Posterior vena cava (tissue), 2 donors: Measurements from ENCODE around the gene IL20. TPM values are rescaled to one million over a fixed set of nuclear protein-coding genes. Genes with fewer than 3 reads are reported as not detected.

Experiments used
- DNase-seq: peaks from one replicate; pipeline ENCODE4 v3.0.0-alpha.2; 2020; ENCODE audit warnings: low spot score
- intact Hi-C, 2 donors: fragments of 100-400 bp; cut with DNase I; formaldehyde crosslinking; loops; one replicate each; pipeline versions ENCODE4 v1.14.1 to v1.14.2; 2022 to 2023
- total RNA-seq, 2 donors: library from RNA; stranded (reverse); fragmentation: NEBNext Ultra II Directional; extraction: Animal tissue kit (Norgen Biotek cat#: 25700); gene quantifications; one replicate each; pipeline ENCODE4 v1.2.1, GENCODE V29; 2021
- donor health status: DM: yes; HTN: yes; CAD: no.
- donor health status: DM: yes; HTN: yes; CAD: no.

Gene IL20
- total RNA-seq, 2 donors from 2014 or later = not detected

DNA sequence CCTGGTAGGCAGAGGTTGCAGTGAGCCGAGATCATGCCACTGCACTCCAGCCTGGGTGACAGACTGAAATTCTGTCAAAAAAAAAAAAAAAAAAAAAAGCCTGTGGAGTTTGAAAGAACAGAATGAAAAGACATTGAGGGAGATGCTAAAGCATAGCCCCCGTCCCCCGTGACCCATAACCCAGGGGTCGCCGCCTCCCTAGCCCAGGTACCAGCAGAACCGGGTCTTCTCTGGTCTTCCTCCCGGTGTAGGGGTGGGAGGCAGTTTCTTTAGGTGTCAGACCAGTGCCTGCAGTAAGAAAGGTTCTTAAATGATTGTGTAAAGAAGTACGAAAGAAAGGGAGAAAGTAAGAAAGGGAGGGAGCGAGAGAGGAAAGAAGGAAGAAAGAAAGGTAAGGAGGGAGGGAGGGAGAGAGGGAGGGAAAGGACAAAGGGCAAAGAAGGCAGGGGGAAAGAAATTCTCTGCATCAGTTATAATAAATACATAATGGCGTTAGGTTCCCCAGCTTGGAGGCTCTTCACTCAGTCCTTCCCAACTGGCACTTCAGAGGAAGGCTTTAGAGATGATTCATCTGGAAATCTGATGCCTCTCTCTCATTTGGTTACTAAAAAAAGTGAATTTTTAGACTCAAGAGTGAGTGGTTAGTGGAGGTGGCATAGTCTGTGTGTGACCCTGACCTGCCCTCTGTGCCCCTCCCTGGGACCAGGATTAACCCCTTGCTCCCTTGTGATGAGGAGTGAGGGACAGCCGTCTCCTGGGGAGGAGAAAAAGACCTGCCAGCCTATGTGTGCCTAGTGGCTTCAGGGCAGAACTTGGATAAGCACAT is 32.9 kb downstream of the IL20 start:
- intact Hi-C loops = no loop called here
- no peak for DNase-seq

DNA sequence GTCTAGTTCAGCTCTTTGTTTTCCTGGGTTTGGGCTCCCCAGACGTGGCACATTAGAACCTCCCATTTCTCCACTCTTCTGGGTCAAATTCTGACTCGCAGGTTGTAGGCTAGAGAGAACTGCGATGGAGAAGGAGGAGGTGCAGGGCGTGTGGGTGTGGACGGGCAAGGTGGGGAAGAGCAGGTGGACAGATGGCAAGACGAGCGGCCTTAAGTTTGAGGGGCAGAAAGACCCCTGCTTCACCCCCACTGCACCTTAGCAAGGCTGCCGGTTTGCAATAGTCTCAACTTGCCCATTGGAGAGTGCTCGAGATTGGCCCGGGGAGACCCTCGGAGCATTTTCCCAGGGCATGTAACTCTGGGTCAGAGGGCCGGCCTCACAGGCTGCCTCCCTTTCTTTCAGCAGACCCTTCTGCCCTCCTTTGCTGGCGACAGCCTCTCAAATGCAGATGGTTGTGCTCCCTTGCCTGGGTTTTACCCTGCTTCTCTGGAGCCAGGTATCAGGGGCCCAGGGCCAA is 33.5 kb downstream of the IL20 start:
- DNase-seq = no peak
- intact Hi-C loops = no loop called here

- DNase-seq = peak; percentile 44
These were observed 34.3 kb downstream of the IL20 start for GRCh38 chr1:206899717-206900116.

DNA sequence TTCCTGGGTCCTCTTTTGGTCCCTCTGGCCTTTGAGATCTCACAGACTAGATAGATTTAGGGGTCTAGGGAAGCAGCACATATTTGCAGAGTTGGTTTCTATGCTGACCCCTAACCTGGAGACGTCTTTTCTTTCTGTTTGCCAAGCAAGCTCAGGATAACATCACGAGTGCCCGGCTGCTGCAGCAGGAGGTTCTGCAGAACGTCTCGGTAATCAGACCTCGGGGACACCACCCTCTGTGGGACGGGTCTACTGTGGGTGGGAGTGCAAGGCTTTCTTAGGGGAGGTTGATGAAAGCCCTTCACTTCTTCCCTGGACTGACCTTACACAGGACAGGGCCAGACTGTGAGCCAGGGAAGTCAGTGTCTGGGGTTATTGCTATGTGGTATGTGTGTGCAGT is 34.7 kb downstream of the IL20 start:
- intact Hi-C loops = loop anchor here in 1 of 2 donors (10.0 kb wide), 1 partner anchor 165 kb away; no protein-coding TSS in a partner anchor
- DNase-seq = no peak

More at GRCh38 chr1:206899717-206900116, 34.3 kb downstream of the IL20 start:
- intact Hi-C loops = loop anchor here in 1 of 2 donors (10.0 kb wide), 1 partner anchor 165 kb away; no protein-coding TSS in a partner anchor

- DNase-seq = no peak
- intact Hi-C loops = loop anchor here in 1 of 2 donors (10.0 kb wide), 1 partner anchor 167 kb away; no protein-coding TSS in a partner anchor
These were observed 36.5 kb downstream of the IL20 start for GRCh38 chr1:206901944-206902343.

DNA sequence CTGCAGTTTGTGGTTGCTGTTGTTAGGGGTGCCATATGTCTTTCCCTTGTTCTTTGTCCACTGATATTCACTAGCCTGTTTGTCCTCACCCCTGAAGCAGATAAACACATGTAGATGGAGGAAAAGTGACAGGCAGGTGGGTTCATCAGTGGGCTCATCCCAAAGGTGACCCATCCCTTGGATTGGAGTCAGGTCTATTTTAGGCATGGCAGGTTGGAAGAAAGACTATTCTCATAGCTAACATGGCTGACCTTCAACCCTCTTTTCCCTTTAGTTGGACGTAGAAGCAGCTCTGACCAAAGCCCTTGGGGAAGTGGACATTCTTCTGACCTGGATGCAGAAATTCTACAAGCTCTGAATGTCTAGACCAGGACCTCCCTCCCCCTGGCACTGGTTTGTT is 37.3 kb downstream of the IL20 start:
- no peak for DNase-seq
- intact Hi-C loops = loop anchor here in 1 of 2 donors (10.0 kb wide), 1 partner anchor 168 kb away; no protein-coding TSS in a partner anchor

GRCh38 chr1:206903687-206904086 is 38.3 kb downstream of the IL20 start:
- intact Hi-C loops = loop anchor here in 1 of 2 donors (10.0 kb wide), 1 partner anchor 169 kb away; no protein-coding TSS in a partner anchor
- DNase-seq = no peak

GRCh38 chr1:206904423-206905142 is 39.2 kb downstream of the IL20 start:
- peak; percentile 79 for DNase-seq
- intact Hi-C loops = loop anchor here (5.0 to 10.0 kb wide), 2 partner anchors 170 to 177 kb away; no protein-coding TSS in a partner anchor

DNA sequence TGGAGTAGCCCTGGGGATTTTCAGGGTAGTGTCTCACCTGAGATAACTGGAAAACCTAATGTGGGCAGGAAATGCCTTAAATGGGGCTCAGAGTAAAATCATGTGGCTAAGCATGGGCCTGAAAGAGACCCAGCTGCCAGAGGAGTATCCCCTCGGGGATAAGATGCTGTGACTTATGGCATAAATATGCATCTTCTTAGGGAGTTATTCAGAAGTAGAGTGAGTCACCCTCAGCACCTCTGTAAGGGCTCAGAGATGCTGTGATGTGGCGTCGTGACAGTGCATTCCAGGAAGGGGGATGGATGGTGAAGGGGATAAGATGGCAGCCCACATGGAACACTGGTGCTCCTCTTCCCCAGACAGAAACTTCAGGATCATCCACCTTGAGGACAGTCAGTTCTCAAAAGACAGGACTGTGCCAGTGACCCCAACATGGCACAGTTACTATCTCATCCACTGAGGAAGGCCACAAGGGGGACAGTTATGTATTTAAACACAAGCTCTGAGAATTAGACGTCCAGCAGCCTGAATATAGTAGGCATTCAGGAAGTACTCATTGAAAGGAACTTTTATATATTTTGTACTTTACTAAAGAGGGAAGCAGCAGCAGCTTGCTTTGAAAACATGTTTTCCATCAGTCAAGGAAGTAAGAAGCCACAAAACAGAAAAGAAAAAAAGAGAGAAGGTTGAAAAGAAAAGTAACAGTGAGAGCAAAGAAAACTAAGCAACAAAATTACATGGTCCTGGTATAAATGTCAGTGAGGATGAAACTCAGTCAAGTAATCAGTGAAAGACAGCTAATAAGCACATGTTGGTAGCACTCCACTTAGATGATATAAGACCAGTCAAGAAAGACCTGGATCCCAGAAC is 40.1 kb downstream of the IL20 start:
- peak; percentile 17 for DNase-seq
- intact Hi-C loops = loop anchor here (5.0 to 10.0 kb wide), 2 partner anchors 171 to 178 kb away; no protein-coding TSS in a partner anchor

DNA sequence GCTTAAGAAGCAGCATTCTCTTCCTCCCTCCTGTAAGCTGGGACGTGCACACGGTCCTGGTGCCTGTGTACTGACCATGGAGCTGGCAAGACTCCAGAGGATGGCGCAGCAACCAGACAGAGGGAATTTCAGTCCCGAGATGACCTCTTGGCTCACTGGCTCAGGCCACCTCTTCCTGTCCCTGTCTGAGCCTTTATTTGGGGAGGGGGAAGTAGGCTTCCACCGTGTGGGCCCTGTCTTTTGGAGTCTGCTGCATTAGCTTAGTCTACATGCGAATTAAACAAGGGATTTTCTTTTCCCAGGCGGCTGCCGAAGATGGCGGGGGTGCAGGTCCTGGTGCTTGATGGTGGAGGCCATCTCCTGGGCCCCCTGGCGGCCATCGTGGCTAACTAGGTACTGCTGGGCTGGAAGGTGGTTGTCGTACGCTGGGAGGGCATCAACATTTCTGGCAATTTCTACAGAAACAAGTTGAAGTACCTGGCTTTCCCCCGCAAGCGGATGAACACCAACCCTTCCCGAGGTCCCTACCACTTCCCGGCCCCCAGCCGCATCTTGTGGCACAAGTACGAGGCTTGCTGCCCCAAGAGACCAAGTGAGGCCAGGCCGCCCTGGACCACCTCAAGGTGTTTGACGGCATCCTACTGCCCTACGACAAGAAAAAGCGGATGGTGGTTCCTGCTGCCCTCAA is 42.0 kb downstream of the IL20 start:
- intact Hi-C loops = loop anchor here (5.0 to 10.0 kb wide), 2 partner anchors 173 to 180 kb away; no protein-coding TSS in a partner anchor
- DNase-seq = peak; percentile 72

DNA sequence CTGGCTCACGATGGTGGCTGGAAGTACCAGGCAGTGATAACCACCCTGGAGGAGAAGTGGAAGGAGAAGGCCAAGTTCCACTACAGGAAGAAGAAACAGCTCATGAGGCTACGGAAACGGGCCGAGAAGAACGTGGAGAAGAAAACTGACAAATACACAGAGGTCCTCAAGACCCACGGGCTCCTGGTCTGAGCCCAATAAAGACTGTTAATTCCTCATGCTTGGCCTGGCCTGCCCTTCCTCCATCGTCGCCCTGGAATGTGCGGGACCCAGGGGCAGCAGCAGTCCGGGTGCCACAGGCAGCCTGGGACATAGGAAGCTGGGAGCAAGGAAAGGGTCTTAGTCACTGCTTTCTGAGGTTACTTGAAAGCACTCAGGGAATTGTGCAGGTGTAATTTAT is 42.6 kb downstream of the IL20 start:
- intact Hi-C loops = loop anchor here (5.0 to 10.0 kb wide), 2 partner anchors 173 to 181 kb away; no protein-coding TSS in a partner anchor
- peak; percentile 55 for DNase-seq

DNA sequence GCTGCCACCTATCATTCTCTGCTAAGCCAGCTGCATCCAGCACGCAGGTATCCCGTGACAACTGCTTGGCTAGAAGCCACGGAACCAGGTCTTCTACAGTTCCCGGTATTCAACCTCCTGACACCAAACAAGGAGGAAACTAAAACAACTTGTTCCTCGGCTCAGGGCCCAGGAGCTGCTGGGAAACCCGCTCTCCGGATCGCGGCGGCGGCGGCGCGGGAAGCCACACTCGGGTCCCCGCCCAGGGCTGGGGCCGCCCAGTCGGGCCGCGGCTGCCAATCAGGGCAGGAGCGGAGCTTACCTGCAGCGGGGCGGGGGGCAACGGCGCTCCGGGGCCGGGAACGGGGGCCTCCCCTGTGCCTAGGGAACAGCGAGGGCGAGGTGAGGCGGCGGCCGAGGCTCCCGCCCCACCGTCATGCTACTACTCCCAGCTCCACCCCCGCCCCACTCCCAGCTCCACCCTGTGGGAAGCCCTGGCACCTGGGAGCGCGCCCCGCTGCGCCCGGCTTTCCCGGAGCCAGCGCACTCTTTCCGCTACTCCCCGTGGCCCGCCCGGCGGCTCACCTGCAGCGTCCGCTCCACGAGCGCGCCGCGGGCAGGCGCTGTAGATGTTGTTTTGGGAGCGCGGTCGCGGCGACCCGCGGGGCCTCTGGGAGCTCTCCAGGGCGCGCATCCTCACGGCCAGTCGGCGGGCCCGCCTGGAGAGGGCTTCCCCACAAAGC is 43.9 kb downstream of the IL20 start:
- intact Hi-C loops = loop anchor here (5.0 to 10.0 kb wide), 2 partner anchors 175 to 182 kb away; no protein-coding TSS in a partner anchor
- DNase-seq = peak; percentile 83

- intact Hi-C loops = loop anchor here (5.0 to 10.0 kb wide), 4 partner anchors 175 to 425 kb away; no protein-coding TSS in a partner anchor
- DNase-seq = peak; percentile 50
These were observed 44.5 kb downstream of the IL20 start for GRCh38 chr1:206909883-206910318.

GRCh38 chr1:206911064-206911663 is 45.7 kb downstream of the IL20 start:
- peak; percentile 16 for DNase-seq
- intact Hi-C loops = loop anchor here (5.0 to 10.0 kb wide), 2 partner anchors 279 to 426 kb away; no protein-coding TSS in a partner anchor

GRCh38 chr1:206912445-206913095 is 47.1 kb downstream of the IL20 start:
- peak; percentile 78 for DNase-seq
- intact Hi-C loops = loop anchor here (5.0 to 10.0 kb wide), 2 partner anchors 280 to 428 kb away; no protein-coding TSS in a partner anchor
